ENCODE results near the gene LYPD3.

The LYPD3 gene

GRCh38 chr19:43429395-43429794, 36.0 kb downstream of the LYPD3 start:
- DNase-seq: no peak

DNA sequence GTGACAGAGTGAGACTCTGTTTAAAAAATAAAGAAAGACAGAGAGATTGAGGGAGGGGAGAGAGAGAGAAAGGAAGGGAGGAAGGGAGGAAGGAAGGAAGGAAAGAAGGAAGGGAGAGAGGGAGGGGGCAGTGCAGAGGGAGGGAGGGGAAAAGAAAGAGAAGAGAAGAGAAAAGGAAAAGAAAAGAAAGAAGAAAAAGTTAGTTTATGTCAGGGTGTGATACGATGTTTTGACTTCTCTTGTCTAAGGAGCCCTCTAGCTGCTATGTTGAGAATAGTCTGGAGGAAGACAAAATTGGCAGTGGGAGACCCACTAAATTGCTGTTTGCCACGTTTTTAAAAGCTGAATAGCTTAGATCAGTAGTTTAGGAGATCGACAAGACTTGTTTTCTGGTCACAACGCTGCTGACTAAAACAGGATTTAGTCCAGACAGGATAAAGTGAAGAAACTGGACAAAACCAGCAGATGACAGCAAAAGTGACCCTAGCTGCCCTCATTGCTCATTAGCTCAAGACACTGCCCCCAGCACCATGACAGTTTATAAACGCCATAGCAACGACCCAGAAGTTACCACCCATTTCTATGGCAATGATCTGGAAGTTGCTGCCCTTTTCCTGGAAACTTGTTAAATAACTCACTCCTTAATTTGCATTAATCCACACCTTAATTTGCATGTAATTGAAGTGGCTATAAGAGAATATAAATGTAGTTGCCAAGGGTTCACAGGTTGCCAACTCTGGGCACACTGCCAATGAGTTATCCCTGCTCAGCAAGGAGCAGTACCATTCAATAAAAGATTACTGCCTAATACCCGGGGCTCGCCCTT, 39.6 kb downstream of the LYPD3 start:
- DNase-seq: peak in 1 of 2 experiments; percentile 29

DNA sequence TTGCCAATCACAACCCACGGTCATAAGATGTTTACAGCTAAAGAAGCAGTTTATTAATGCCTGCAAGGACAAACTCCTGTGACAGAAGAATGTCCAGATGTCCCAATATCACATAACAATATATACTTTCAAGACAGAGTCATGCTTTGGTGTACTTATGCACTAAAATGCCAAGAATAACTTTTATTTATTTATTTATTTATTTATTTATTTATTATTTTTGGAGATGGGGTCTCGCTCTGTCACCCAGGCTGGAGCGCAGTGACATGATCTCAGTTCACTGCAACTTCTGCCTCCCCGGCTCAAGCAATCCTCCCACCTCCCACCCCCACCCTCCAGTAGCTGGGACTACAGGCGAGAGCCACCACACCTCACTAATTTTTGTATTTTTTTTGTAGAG, 41.6 kb downstream of the LYPD3 start:
- no peak for DNase-seq

GRCh38 chr19:43422689-43423066, 42.7 kb downstream of the LYPD3 start:
- no peak for DNase-seq

- no peak for DNase-seq
Observed at GRCh38 chr19:43422000-43422688, 43.3 kb downstream of the LYPD3 start.

GRCh38 chr19:43420954-43421353, 44.5 kb downstream of the LYPD3 start:
- DNase-seq: no peak

GRCh38 chr19:43416951-43417623, 48.3 kb downstream of the LYPD3 start:
- no peak for DNase-seq

DNA sequence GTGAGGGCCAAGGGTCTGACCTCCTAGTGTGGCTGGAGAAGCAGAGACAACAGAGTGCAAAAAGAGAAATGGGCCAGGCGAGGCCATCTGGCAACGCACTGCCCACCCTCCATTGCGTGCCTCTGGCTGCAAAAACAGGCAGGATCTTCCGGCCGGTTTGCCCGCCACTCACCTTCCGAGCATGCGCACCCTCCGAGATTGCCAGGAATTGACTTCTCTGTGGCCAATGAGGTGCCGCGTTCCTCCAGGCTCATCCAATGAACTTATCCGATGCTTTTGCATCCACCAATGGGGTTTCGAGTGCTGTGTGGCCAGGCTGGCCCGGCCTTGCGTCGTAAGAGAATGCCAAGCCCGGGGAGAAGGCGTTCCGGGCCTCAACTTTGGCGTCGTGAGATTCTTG, 50.9 kb downstream of the LYPD3 start, which contains the start of gene TEX101:
Gene TEX101, plus strand, starts transcription at position 337 of the 400 bp plus-strand sequence. CDS start 1,030 bp downstream, outside the sequence.
- no peak for DNase-seq

GRCh38 chr19:43412441-43412840, 53.0 kb downstream of the LYPD3 start:
- DNase-seq: no peak
